ENCODE measurements around the gene GPR3. TPM values are rescaled to one million over a fixed set of nuclear protein-coding genes. Genes with fewer than 3 reads are reported as not detected.

GPR3 gene
- total RNA-seq, 1 experiment from 2014 or later = 0.98 TPM

GRCh38 chr1:27380766-27381733 is 11.4 kb upstream of the GPR3 start:
- H3K4me3 ChIP-seq = no peak overlapping the region
- no peak overlapping the region for H3K4me2 ChIP-seq
- no TSS peak for BruUV-seq (replicated peaks)
- intact Hi-C loops (cut with micrococcal nuclease; ENCODE audit: unreplicated experiment) = no loop called here
- TF ChIP-seq CTCF (conservative IDR thresholded peaks at IDR 0.05) (no peak), EZH2 (IDR thresholded peaks at IDR 0.05; ENCODE audit: low read depth) (no peak)
- H3K9me3 ChIP-seq (ENCODE audit: insufficient read depth, low read depth) = no peaks in the 10 kb centered on the region
- no peaks in the 10 kb centered on the region for H3K36me3 ChIP-seq (ENCODE audit: low read depth)
- no peaks in the 10 kb centered on the region for H3K4me1 ChIP-seq (replicated peaks; ENCODE audit: insufficient read depth)
- no peak for DNase-seq
- no peaks in the 10 kb centered on the region for H4K20me1 ChIP-seq (ENCODE audit: insufficient read depth)
- H3K27ac ChIP-seq = no peak overlapping the region
- CTCF ChIA-PET = interaction anchor here (1.4 kb wide), 1 partner anchor 12 kb away, joined by 4 read pairs; no protein-coding TSS in a partner anchor
- no peaks in the 10 kb centered on the region for H3K27me3 ChIP-seq (ENCODE audit: insufficient read depth, low read depth)
- no peaks in the 10 kb centered on the region for H3F3A ChIP-seq (ENCODE audit: insufficient read depth, low read depth)
- POLR2A ChIA-PET (ENCODE audit: unreplicated experiment) = no interaction called here
- no peaks in the 10 kb centered on the region for H3K9me2 ChIP-seq (ENCODE audit: insufficient read depth)
- H2AFZ ChIP-seq = no peak overlapping the region
- H3K79me2 ChIP-seq (ENCODE audit: low read depth) = no peaks in the 10 kb centered on the region

DNA sequence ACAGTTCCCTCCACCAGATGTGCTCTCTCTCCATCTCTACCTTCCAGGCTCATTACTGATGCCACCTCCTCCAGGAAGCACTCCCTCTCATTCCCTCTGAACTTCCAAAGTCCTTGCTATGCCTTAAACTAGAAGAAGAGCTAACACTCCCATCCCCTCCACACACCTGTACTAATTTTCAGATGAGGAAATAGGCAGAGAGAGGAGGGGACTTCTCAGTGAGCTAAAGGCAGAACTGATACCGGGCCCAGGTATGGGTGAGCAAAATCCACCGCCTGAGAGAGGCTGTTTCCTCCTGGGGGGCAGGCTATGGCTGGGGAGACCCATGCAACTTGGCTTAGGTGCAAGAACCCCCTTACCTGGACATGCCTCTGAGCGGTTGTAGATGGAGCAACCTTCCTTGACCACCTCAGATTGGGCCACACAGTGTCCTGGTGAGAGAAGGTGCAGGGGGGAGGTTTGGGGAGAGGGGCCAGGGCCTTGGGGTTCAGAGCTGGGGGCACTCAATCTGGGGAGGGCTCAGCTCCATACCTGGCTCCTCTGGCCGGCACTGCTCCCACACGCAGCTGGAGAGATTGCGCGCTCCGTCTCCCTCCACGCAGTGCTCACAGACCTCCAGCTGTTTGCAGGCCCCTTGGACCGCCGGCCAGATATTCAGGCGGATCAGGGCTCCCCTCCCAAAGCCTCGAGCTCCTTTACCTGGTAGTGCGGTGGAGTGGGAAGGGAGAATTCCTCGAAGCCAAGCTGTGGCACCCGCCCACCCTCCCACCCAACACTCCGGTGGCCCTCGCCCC is 10.3 kb upstream of the GPR3 start:
- DNase-seq = no peak
- no peak overlapping the region for H3K4me3 ChIP-seq
- ChIA-PET POLR2A (ENCODE audit: unreplicated experiment) (interaction anchor here (0.5 to 0.6 kb wide), 2 partner anchors 39 to 387 kb away, joined by 5 to 7 read pairs; no protein-coding TSS in a partner anchor), CTCF (interaction anchor here (0.6 to 1.4 kb wide), 3 partner anchors 13 to 1218 kb away, joined by 3 to 8 read pairs (median 4); no protein-coding TSS in a partner anchor)
- no peak overlapping the region for H3K27ac ChIP-seq
- H3K4me2 ChIP-seq = no peak overlapping the region
- H2AFZ ChIP-seq = no peak overlapping the region
- no peaks in the 10 kb centered on the region for H3K27me3 ChIP-seq (ENCODE audit: insufficient read depth, low read depth)
- no peaks in the 10 kb centered on the region for H3K79me2 ChIP-seq (ENCODE audit: low read depth)
- no peaks in the 10 kb centered on the region for H3K9me3 ChIP-seq (ENCODE audit: insufficient read depth, low read depth)
- intact Hi-C loops (cut with micrococcal nuclease; ENCODE audit: unreplicated experiment) = loop anchor here (2.0 kb wide), 1 partner anchor 15 kb away; the partner anchor contains the start of gene MAP3K6
- BruUV-seq (replicated peaks) = no TSS peak
- H3K9me2 ChIP-seq (ENCODE audit: insufficient read depth) = no peaks in the 10 kb centered on the region
- no peaks in the 10 kb centered on the region for H4K20me1 ChIP-seq (ENCODE audit: insufficient read depth)
- H3K36me3 ChIP-seq (ENCODE audit: low read depth) = no peaks in the 10 kb centered on the region
- TF ChIP-seq CTCF (conservative IDR thresholded peaks at IDR 0.05) (no peak), EZH2 (IDR thresholded peaks at IDR 0.05; ENCODE audit: low read depth) (no peak)
- H3F3A ChIP-seq (ENCODE audit: insufficient read depth, low read depth) = no peaks in the 10 kb centered on the region
- H3K4me1 ChIP-seq (replicated peaks; ENCODE audit: insufficient read depth) = no peaks in the 10 kb centered on the region

GRCh38 chr1:27383039-27383605 is 9.3 kb upstream of the GPR3 start, which contains the start of gene CD164L2:
Gene CD164L2, minus strand, starts transcription at chr1:27383333. Its CDS starts 94 bp downstream, at chr1:27383239.
- H3F3A ChIP-seq (ENCODE audit: insufficient read depth, low read depth) = no peaks in the 10 kb centered on the region
- POLR2A ChIA-PET (ENCODE audit: unreplicated experiment) = interaction anchor here (0.5 kb wide), 1 partner anchor 388 kb away, joined by 7 read pairs; no protein-coding TSS in a partner anchor
- no peak within 1 kb of the TSS for H2AFZ ChIP-seq
- H3K4me2 ChIP-seq = peak within 1 kb of the TSS; percentile 63; the same call in 1 of the 2 replicates
- no peaks in the 10 kb centered on the region for H3K9me2 ChIP-seq (ENCODE audit: insufficient read depth)
- no peak within 1 kb of the TSS for H3K27ac ChIP-seq
- intact Hi-C loops (cut with micrococcal nuclease; ENCODE audit: unreplicated experiment) = loop anchor here (2.0 kb wide), 1 partner anchor 16 kb away; the partner anchor contains the start of gene MAP3K6
- peak in 1 of 2 experiments; percentile 73 for DNase-seq
- no peaks in the 10 kb centered on the region for H3K4me1 ChIP-seq (replicated peaks; ENCODE audit: insufficient read depth)
- no peak for TF ChIP-seq CTCF (conservative IDR thresholded peaks at IDR 0.05)
- TF ChIP-seq EZH2 (IDR thresholded peaks at IDR 0.05; ENCODE audit: low read depth) = no peak
- no peaks in the 10 kb centered on the region for H4K20me1 ChIP-seq (ENCODE audit: insufficient read depth)
- no peaks in the 10 kb centered on the region for H3K9me3 ChIP-seq (ENCODE audit: insufficient read depth, low read depth)
- no peaks in the 10 kb centered on the region for H3K36me3 ChIP-seq (ENCODE audit: low read depth)
- H3K27me3 ChIP-seq (ENCODE audit: insufficient read depth, low read depth) = no peaks in the 10 kb centered on the region
- CTCF ChIA-PET = interaction anchor here (0.6 to 1.4 kb wide), 2 partner anchors 14 to 17 kb away, joined by 4 to 5 read pairs; no protein-coding TSS in a partner anchor
- no peaks in the 10 kb centered on the region for H3K79me2 ChIP-seq (ENCODE audit: low read depth)
- no TSS peak for BruUV-seq (replicated peaks)
- H3K4me3 ChIP-seq = no peak within 1 kb of the TSS
